Sigmoid colon (tissue), 7 donors: Measurements from ENCODE around the gene EHMT1. TPM values are rescaled to one million over a fixed set of nuclear protein-coding genes. Genes with fewer than 3 reads are reported as not detected.

Experiments
- DNase-seq: peaks from one replicate; pipeline ENCODE4 v3.0.0-alpha.2; 2019
- H3K27ac ChIP-seq, 4 donors: fragments of 200-600 bp; sonication (generic); one replicate each; pipeline ENCODE4 v1.5.1; 2016 to 2019; ENCODE audit warnings: mild to moderate bottlenecking in 1 of 4
- H3K27me3 ChIP-seq, 3 donors: fragments of 200-600 bp; sonication (generic); one replicate each; pipeline ENCODE4 v1.5.1; 2019; ENCODE audit warnings: mild to moderate bottlenecking in 1 of 3
- H3K36me3 ChIP-seq, 4 donors: fragments of 200-600 bp; sonication (generic); one replicate each; pipeline ENCODE4 v1.5.1; 2016 to 2019
- H3K4me1 ChIP-seq, 4 donors: fragments of 200-600 bp; sonication (generic); one replicate each; pipeline ENCODE4 v1.5.1; 2017 to 2019
- H3K4me3 ChIP-seq, 4 donors: fragments of 200-600 bp; sonication (generic); one replicate each; pipeline ENCODE4 v1.5.1; 2017 to 2019; ENCODE audit warnings: mild to moderate bottlenecking in 2 of 4, moderate library complexity in 1 of 4
- H3K9me3 ChIP-seq, 4 donors: fragments of 200-600 bp in 3 of 4; sonication (generic) in 3 of 4; one replicate each; pipeline versions ENCODE4 v1.5.1 to v1.6.1; 2013 to 2019
- EP300 ChIP-seq, 4 donors: sonication (generic); formaldehyde crosslinking; IDR thresholded peaks; one replicate each; pipeline ENCODE4 v1.6.1; 2017; ENCODE audit warnings: antibody characterized with exemption in 4 of 4
- POLR2A ChIP-seq, 2 donors: fragments of 450-650 bp; IDR thresholded peaks; one replicate each; pipeline ENCODE4 v1.6.1; 2016; ENCODE audit warnings: antibody characterized with exemption in 2 of 2, mild to moderate bottlenecking in 2 of 2, moderate library complexity in 2 of 2
- POLR2AphosphoS5 ChIP-seq, 4 donors: sonication (generic); formaldehyde crosslinking; IDR thresholded peaks; one replicate each; pipeline ENCODE4 v1.6.1; 2017; ENCODE audit warnings: antibody characterized with exemption in 4 of 4
- WGBS, 2 donors: extraction: QIAGEN DNeasy Blood & Tissue Kit; methylation state at CpG; one replicate each; pipeline ENCODE4 v1.1.7; 2013; 5-methylcytosine and 5-hydroxymethylcytosine counted together
- intact Hi-C: fragments of 100-400 bp; cut with DNase I; formaldehyde crosslinking; loops from one replicate; pipeline ENCODE4 v1.15.1; 2023
- polyA plus RNA-seq, 3 donors: library from polyadenylated mRNA; stranded (reverse); fragments of 200-250 nt; gene quantifications; one replicate each; pipeline ENCODE4 v1.2.3, GENCODE V29; 2013
- total RNA-seq, 4 donors: library from RNA; depleted of rRNA; stranded (reverse); fragments of >200 nt; gene quantifications; one replicate each; pipeline ENCODE4 v1.1.0, GENCODE V29; 2016
- TF ChIP-seq, protein P1 (sequence below), 4 experiments: fragments of 450-650 bp in 3 of 4; fragments of 200-600 bp in 1 of 4; IDR thresholded peaks; one replicate each; pipeline ENCODE4 v1.5.1; 2016 to 2019; ENCODE audit warnings: antibody characterized with exemption in 4 of 4, mild to moderate bottlenecking in 3 of 4, moderate library complexity in 2 of 4
- donor health status: healthy with polysubstance abuse.
- donor health status: Bipolar disorder and iron deficiency.
- donor health status: healthy.

EHMT1 gene
- total and polyA plus RNA-seq, 7 donors, result 19.2 to 91.4 (median 60.4) TPM

DNA sequence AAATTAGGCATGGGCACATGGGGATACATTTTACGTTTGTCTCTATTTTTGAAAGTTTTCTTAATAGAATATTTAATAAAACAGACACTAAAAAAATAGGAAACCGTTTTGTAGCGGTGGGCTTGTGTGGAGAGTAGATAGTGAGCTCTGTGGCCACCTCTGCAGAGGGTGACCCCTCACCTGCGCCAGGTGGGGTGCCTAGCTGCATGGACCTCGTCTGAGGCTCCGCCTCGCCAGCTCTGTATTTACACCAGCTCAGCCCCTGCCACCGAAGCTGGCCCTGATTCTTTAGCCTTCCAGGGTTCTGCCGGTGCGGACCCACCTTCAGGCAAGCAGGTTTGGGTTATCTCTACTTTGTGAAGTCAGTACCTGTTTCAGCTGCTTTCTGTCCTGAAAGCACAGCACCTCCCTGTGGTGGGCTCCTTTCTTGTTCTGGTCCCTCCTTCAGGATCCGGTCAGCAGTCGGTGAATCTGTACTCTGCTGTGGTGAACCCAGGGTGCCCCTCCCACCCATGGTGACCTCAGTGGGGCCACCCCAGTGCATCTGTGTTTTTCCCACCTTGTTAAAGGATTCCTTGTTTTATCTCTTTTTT lies 153.6 kb downstream of the EHMT1 start:
- no peak overlapping the region for H3K4me3 ChIP-seq
- TF ChIP-seq EP300 (IDR thresholded peaks at IDR 0.05), result no peak
- TF ChIP-seq, protein P1, sequence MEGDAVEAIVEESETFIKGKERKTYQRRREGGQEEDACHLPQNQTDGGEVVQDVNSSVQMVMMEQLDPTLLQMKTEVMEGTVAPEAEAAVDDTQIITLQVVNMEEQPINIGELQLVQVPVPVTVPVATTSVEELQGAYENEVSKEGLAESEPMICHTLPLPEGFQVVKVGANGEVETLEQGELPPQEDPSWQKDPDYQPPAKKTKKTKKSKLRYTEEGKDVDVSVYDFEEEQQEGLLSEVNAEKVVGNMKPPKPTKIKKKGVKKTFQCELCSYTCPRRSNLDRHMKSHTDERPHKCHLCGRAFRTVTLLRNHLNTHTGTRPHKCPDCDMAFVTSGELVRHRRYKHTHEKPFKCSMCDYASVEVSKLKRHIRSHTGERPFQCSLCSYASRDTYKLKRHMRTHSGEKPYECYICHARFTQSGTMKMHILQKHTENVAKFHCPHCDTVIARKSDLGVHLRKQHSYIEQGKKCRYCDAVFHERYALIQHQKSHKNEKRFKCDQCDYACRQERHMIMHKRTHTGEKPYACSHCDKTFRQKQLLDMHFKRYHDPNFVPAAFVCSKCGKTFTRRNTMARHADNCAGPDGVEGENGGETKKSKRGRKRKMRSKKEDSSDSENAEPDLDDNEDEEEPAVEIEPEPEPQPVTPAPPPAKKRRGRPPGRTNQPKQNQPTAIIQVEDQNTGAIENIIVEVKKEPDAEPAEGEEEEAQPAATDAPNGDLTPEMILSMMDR (IDR thresholded peaks at IDR 0.05), result no peak
- no peak for TF ChIP-seq POLR2AphosphoS5 (IDR thresholded peaks at IDR 0.05)
- no peak for TF ChIP-seq POLR2A (IDR thresholded peaks at IDR 0.05)
- H3K27ac ChIP-seq, result no peak overlapping the region
- H3K4me1 ChIP-seq, result no peaks in the 10 kb centered on the region
- H3K9me3 ChIP-seq, result no peaks in the 10 kb centered on the region
- no peaks in the 10 kb centered on the region for H3K27me3 ChIP-seq
- DNase-seq, result peak; percentile 26
- peaks cover 5 to 79% (median 37%) of the 10 kb centered on the region in 4 donors for H3K36me3 ChIP-seq
- 94% methylated on average over 12 of the region's 12 CpGs for WGBS, 2 donors
- intact Hi-C loops, result no loop called here

DNA sequence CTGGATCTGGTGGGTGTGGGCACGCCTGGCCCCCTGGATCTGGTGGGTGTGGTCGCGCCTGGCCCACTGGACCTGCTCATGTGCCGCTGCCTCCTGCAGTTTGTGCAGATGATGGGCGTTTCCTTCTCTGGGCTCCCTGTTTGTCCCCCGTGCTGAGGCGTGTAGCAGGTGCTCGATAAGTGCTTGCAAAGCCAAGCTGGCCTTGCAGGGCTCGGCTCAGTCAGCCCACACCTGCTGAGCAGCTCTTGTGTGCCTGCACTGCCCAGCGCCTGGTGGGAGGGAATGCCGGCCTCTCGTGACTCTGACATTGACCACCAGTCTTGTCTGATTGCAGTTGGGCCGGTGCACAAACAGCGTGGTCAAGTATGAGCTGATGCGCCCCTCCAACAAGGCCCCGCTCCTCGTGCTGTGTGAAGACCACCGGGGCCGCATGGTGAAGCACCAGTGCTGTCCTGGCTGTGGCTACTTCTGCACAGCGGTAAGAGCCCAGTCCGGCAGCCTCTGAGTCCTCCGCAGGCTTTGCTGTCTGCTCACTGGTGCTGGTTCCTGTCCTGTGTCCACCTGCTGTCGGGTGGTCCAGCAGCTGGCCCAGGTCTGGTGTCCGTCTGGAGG lies 156.1 kb downstream of the EHMT1 start:
- H3K36me3 ChIP-seq, result peaks cover 12 to 96% (median 54%) of the 10 kb centered on the region in 4 donors
- no peaks in the 10 kb centered on the region for H3K27me3 ChIP-seq
- no peaks in the 10 kb centered on the region for H3K9me3 ChIP-seq
- TF ChIP-seq EP300 (IDR thresholded peaks at IDR 0.05), result no peak
- TF ChIP-seq, protein P1 (IDR thresholded peaks at IDR 0.05), result no peak
- TF ChIP-seq POLR2A (IDR thresholded peaks at IDR 0.05), result no peak
- TF ChIP-seq POLR2AphosphoS5 (IDR thresholded peaks at IDR 0.05), result no peak
- peak; percentile 52 for DNase-seq
- no peak overlapping the region for H3K27ac ChIP-seq
- intact Hi-C loops, result no loop called here
- no peak overlapping the region for H3K4me3 ChIP-seq
- no peaks in the 10 kb centered on the region for H3K4me1 ChIP-seq
- 95 to 96% methylated on average over 24 of the region's 24 CpGs for WGBS, 2 donors

DNA sequence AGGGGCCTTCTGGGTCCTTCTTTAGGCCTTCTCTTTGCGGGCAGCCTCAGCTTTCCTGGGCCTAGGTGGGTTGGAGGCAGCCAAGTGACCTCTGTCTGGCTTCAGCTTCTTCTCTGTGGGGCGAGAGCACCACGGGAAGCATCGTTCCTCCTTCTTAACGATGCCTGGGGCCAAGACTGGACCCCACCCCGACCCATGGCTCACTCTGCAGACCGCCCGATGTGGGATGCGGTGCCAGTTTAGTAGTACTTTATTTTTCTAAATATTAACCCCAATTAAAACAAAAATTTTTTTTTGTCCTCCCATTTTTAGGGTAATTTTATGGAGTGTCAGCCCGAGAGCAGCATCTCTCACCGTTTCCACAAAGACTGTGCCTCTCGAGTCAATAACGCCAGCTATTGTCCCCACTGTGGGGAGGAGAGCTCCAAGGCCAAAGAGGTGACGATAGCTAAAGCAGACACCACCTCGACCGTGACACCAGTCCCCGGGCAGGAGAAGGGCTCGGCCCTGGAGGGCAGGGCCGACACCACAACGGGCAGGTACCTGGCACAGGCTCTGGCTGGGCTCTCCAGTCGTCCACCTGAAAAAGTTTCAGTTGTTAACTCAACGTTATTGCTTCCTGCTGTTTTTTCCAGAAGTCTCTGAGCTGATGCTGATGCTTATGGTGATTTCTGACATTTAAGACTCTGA lies 157.6 kb downstream of the EHMT1 start:
- DNase-seq, result peak; percentile 34
- no peaks in the 10 kb centered on the region for H3K4me1 ChIP-seq
- TF ChIP-seq POLR2AphosphoS5 (IDR thresholded peaks at IDR 0.05), result no peak
- TF ChIP-seq EP300 (IDR thresholded peaks at IDR 0.05), result no peak
- no peak overlapping the region for H3K27ac ChIP-seq
- H3K4me3 ChIP-seq, result no peak overlapping the region
- 91 to 95% methylated on average over 22 of the region's 22 CpGs for WGBS, 2 donors
- intact Hi-C loops, result no loop called here
- no peaks in the 10 kb centered on the region for H3K27me3 ChIP-seq
- peaks cover 15 to 84% (median 44%) of the 10 kb centered on the region in 4 donors for H3K36me3 ChIP-seq
- H3K9me3 ChIP-seq, result no peaks in the 10 kb centered on the region

DNA sequence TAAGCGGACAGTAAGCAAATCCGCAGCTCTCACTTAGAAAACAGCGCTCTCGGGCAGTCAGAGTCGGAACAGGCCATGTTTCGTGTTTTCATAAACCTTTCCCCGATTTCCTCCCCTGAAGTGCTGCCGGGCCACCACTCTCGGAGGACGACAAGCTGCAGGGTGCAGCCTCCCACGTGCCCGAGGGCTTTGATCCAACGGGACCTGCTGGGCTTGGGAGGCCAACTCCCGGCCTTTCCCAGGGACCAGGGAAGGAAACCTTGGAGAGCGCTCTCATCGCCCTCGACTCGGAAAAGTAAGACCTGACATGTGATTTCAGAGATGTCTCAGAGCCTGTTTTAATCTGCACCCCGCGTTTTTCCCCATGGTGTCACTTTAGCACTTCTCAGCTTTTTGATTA lies 159.0 kb downstream of the EHMT1 start:
- 94 to 95% methylated on average over 20 of the region's 20 CpGs for WGBS, 2 donors
- intact Hi-C loops, result no loop called here
- peaks cover 28 to 84% (median 55%) of the 10 kb centered on the region in 4 donors for H3K36me3 ChIP-seq

More for the DNA sequence above, 159.0 kb downstream of the EHMT1 start:
- H3K27me3 ChIP-seq, result no peaks in the 10 kb centered on the region
- no peak overlapping the region for H3K4me3 ChIP-seq
- H3K9me3 ChIP-seq, result no peaks in the 10 kb centered on the region
- H3K4me1 ChIP-seq, result no peaks in the 10 kb centered on the region
- TF ChIP-seq EP300 (IDR thresholded peaks at IDR 0.05) (no peak), POLR2AphosphoS5 (IDR thresholded peaks at IDR 0.05) (no peak), POLR2A (IDR thresholded peaks at IDR 0.05) (no peak)
- TF ChIP-seq, protein P1 (IDR thresholded peaks at IDR 0.05), result no peak
- no peak overlapping the region for H3K27ac ChIP-seq
- DNase-seq, result peak; percentile 26
